IMR-90 (cell line): ENCODE data around the gene PRRC2A. TPM values are rescaled to one million over a fixed set of nuclear protein-coding genes. Genes with fewer than 3 reads are reported as not detected.

Experiments used
- ATAC-seq: fragments of 200-7000 bp; cut with Tn5 transposase; 2 replicates; pipeline ENCODE4 v1.9.1; 2020; ENCODE audit warnings: low read depth, mild to moderate bottlenecking, moderate library complexity
- BruUV-seq: library from RNA; stranded (reverse); fragments of 400-500 nt; replicated peaks from 2 replicates; lab custom pipeline; 2021; lab: Mats Ljungman, UMichigan
- CTCF ChIA-PET: fragments of 300-600 bp; formaldehyde crosslinking; extraction: SDS; loops from one replicate; lab custom pipeline; 2021; ENCODE audit warnings: antibody characterized with exemption; lab: Yijun Ruan, JAX
- POLR2A ChIA-PET: fragments of 300-600 bp; sonication (Branson Sonifier 250); formaldehyde crosslinking; loops from one replicate; lab custom pipeline; 2022; ENCODE audit warnings: antibody characterized with exemption; ENCODE audit not compliant: unreplicated experiment; lab: Charles Lee
- DNase-seq: peaks from one replicate; pipeline ENCODE4 v3.0.0; 2013
- H2AFZ ChIP-seq: replicated peaks from 2 replicates; pipeline ENCODE3; 2013; ENCODE audit warnings: low read length, mild to moderate bottlenecking; ENCODE audit not compliant: poor library complexity
- H2AK5ac ChIP-seq: 2 replicates; pipeline ENCODE4 v1.6.1; 2013; ENCODE audit warnings: low read depth, low read length, inconsistent platforms
- H2AK9ac ChIP-seq: replicated peaks from 2 replicates; pipeline ENCODE3; 2013; ENCODE audit warnings: mild to moderate bottlenecking, low read depth, low read length, moderate library complexity; ENCODE audit not compliant: poor library complexity
- H2BK120ac ChIP-seq: 2 replicates; pipeline ENCODE4 v1.6.1; 2013; ENCODE audit warnings: low read depth, low read length, inconsistent platforms
- H2BK15ac ChIP-seq: 3 replicates; pipeline ENCODE4 v1.6.1; 2013; ENCODE audit warnings: low read depth, low read length, inconsistent platforms
- H2BK20ac ChIP-seq: 2 replicates; pipeline ENCODE4 v1.6.1; 2013; ENCODE audit warnings: low read depth, mild to moderate bottlenecking, inconsistent platforms, low read length, moderate library complexity
- H2BK5ac ChIP-seq: 2 replicates; pipeline ENCODE4 v1.6.1; 2013; ENCODE audit warnings: mild to moderate bottlenecking, low read depth, low read length, inconsistent platforms; ENCODE audit not compliant: poor library complexity, severe bottlenecking
- H3K14ac ChIP-seq: replicated peaks from 2 replicates; pipeline ENCODE4 v1.6.1; 2013; ENCODE audit warnings: low read depth, low read length, inconsistent platforms
- H3K18ac ChIP-seq: 2 replicates; pipeline ENCODE4 v1.6.1; 2013; ENCODE audit warnings: low read depth, low read length, control low read depth
- H3K23ac ChIP-seq: 2 replicates; pipeline ENCODE4 v1.6.1; 2013; ENCODE audit warnings: low read depth, low read length, inconsistent platforms
- H3K27ac ChIP-seq: 2 replicates; pipeline ENCODE4 v1.5.1; 2013; ENCODE audit warnings: mild to moderate bottlenecking, control low read depth, low read length; ENCODE audit not compliant: insufficient read depth
- H3K27me3 ChIP-seq: 2 replicates; pipeline ENCODE4 v1.6.1; 2013; ENCODE audit warnings: low read length; ENCODE audit not compliant: control insufficient read depth, insufficient read depth
- H3K36me3 ChIP-seq: 2 replicates; pipeline ENCODE4 v1.6.1; 2013; ENCODE audit warnings: low read length, mixed read lengths; ENCODE audit not compliant: control insufficient read depth, insufficient read depth
- H3K4ac ChIP-seq: 2 replicates; pipeline ENCODE4 v1.6.1; 2013; ENCODE audit warnings: low read depth, low read length, inconsistent platforms
- H3K4me1 ChIP-seq: 2 replicates; pipeline ENCODE4 v1.6.1; 2013; ENCODE audit warnings: low read length, mixed read lengths; ENCODE audit not compliant: control insufficient read depth, insufficient read depth
- H3K4me2 ChIP-seq: 2 replicates; pipeline ENCODE4 v1.6.1; 2013; ENCODE audit warnings: low read depth, mild to moderate bottlenecking, control low read depth, low read length, moderate library complexity
- H3K4me3 ChIP-seq: 2 replicates; pipeline ENCODE4 v1.5.1; 2013; ENCODE audit warnings: low read depth, mild to moderate bottlenecking, control low read depth, low read length, moderate library complexity; ENCODE audit not compliant: insufficient read depth
- H3K56ac ChIP-seq: 2 replicates; pipeline ENCODE4 v1.6.1; 2013; ENCODE audit warnings: low read length, inconsistent platforms; ENCODE audit not compliant: insufficient read depth; ENCODE audit errors: extremely low read depth
- H3K79me1 ChIP-seq, 2 experiments: 2 replicates each; pipeline ENCODE4 v1.6.1; 2013; ENCODE audit warnings: low read length in 2 of 2, inconsistent platforms in 1 of 2, low read depth in 1 of 2
- H3K9ac ChIP-seq: 2 replicates; pipeline ENCODE4 v1.6.1; 2013; ENCODE audit warnings: low read depth, low read length, control low read depth
- H3K9me1 ChIP-seq: 2 replicates; pipeline ENCODE4 v1.6.1; 2013; ENCODE audit warnings: low read length, inconsistent platforms; ENCODE audit not compliant: insufficient read depth
- H3K9me3 ChIP-seq: 2 replicates; pipeline ENCODE4 v1.6.1; 2013; ENCODE audit warnings: low read length; ENCODE audit not compliant: control insufficient read depth, insufficient read depth
- H4K20me1 ChIP-seq: 2 replicates; pipeline ENCODE4 v1.6.1; 2013; ENCODE audit warnings: low read length, inconsistent platforms; ENCODE audit not compliant: insufficient read depth
- H4K5ac ChIP-seq: 2 replicates; pipeline ENCODE4 v1.6.1; 2013; ENCODE audit warnings: mild to moderate bottlenecking, low read depth, low read length, control low read depth
- H4K8ac ChIP-seq, 2 experiments: 2 replicates each; pipeline ENCODE4 v1.6.1; 2013; ENCODE audit warnings: low read depth in 2 of 2, low read length in 2 of 2, control low read depth in 1 of 2, inconsistent platforms in 1 of 2
- H4K91ac ChIP-seq: 2 replicates; pipeline ENCODE4 v1.6.1; 2013; ENCODE audit warnings: low read depth, low read length, inconsistent platforms; ENCODE audit not compliant: insufficient read depth
- CEBPB ChIP-seq: IDR thresholded peaks from 2 replicates; pipeline ENCODE4 v1.6.1; 2012; ENCODE audit warnings: low read depth, low read length, improper control_type of control experiment
- NFE2L2 ChIP-seq: fragments of 150-350 bp; IDR thresholded peaks from 2 replicates; pipeline ENCODE4 v1.6.1; 2016; ENCODE audit warnings: low read depth, mild to moderate bottlenecking, low read length
- WGBS, 2 experiments: methylation state at CpG; one replicate each; pipeline versions ENCODE4 v1.1.5 to v1.1.7; 2013; ENCODE audit warnings: missing lambda C conversion rate in 2 of 2; ENCODE audit not compliant: insufficient read length in 1 of 2; ENCODE audit errors: extremely low coverage in 2 of 2; 5-methylcytosine and 5-hydroxymethylcytosine counted together
- dilution Hi-C: fragments of 300-500 bp; cut with HindIII; formaldehyde crosslinking; loops from one replicate; pipeline ENCODE4 v1.14.3; 2018; ENCODE audit warnings: low sequenced_read_pairs; ENCODE audit not compliant: unreplicated experiment
- in situ Hi-C: fragments of 300-500 bp; cut with MboI; formaldehyde crosslinking; loops from 3 replicates; pipeline ENCODE4 v1.14.3; 2019; ENCODE audit warnings: low sequenced_read_pairs, inconsistent platforms, mixed read lengths
- intact Hi-C: fragments of 100-400 bp; cut with micrococcal nuclease; formaldehyde crosslinking; loops from 2 replicates; pipeline ENCODE4 v1.10.0; 2022
- polyA plus RNA-seq, 3 experiments: library from polyadenylated mRNA; depleted of rRNA; stranded (reverse); fragments of >200 nt; gene quantifications; 2 replicates each; pipeline ENCODE4 v1.2.3, GENCODE V29; 2012; ENCODE audit warnings: low replicate concordance in 1 of 3
- total RNA-seq: library from RNA; depleted of rRNA; stranded (reverse); fragments of >200 nt; gene quantifications from 2 replicates; pipeline ENCODE4 v1.2.3, GENCODE V29; 2012
- TF ChIP-seq, protein P1 (sequence below): fragments of 150-350 bp; IDR thresholded peaks from 2 replicates; pipeline ENCODE4 v1.6.1; 2016; ENCODE audit warnings: low read depth, mild to moderate bottlenecking, low read length, moderate library complexity, borderline replicate concordance

PRRC2A gene
- total and polyA plus RNA-seq, 2 of the 4 experiments (the other 2 are of a cell fraction): 7.7 to 88.6 TPM

DNA sequence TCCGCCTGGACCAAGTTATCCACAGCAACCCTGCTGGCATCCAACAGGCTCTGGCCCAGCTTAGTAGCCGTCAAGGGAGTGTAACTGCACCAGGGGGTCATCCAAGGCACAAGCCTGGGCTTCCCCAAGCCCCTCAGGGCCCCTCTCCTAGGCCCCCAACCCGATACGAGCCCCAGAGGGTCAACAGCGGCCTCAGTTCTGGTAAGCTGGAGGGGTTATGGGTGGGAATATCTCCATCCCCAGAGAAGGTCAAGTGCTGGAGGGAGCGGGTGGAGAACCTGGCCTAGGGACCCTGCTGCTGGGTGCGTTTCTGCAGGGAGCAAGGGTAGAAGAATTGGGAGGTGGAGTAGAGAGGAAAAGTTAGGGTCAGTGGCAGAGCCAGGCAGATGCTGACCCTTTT, 12.9 kb downstream of the PRRC2A start:
- ATAC-seq (no peak), DNase-seq (no peak)
- WGBS, 2 experiments: no CpG with 5 or more reads among the region's 7 CpGs
- no TSS peak for BruUV-seq
- H3K9me3 ChIP-seq: no peaks in the 10 kb centered on the region
- H3K56ac ChIP-seq: no peak overlapping the region
- POLR2A ChIA-PET: no interaction called here
- H2AK5ac ChIP-seq: no peak overlapping the region
- peaks cover 31 to 46% of the 10 kb centered on the region in 2 experiments for H3K79me1 ChIP-seq
- dilution Hi-C loops (no loop called here), in situ Hi-C loops (no loop called here), intact Hi-C loops (no loop called here)
- peaks cover 24% of the 10 kb centered on the region for H4K20me1 ChIP-seq
- no peak overlapping the region for H3K4me3 ChIP-seq
- H3K4me2 ChIP-seq: no peak overlapping the region
- no peak overlapping the region for H3K4ac ChIP-seq
- H4K8ac ChIP-seq: no peak overlapping the region
- no peaks in the 10 kb centered on the region for H3K27me3 ChIP-seq
- no peak overlapping the region for H3K23ac ChIP-seq
- H2BK20ac ChIP-seq: no peak overlapping the region
- TF ChIP-seq CEBPB (no peak), NFE2L2 (no peak)
- TF ChIP-seq, protein P1, sequence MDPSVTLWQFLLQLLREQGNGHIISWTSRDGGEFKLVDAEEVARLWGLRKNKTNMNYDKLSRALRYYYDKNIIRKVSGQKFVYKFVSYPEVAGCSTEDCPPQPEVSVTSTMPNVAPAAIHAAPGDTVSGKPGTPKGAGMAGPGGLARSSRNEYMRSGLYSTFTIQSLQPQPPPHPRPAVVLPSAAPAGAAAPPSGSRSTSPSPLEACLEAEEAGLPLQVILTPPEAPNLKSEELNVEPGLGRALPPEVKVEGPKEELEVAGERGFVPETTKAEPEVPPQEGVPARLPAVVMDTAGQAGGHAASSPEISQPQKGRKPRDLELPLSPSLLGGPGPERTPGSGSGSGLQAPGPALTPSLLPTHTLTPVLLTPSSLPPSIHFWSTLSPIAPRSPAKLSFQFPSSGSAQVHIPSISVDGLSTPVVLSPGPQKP: no peak
- H3K36me3 ChIP-seq: peaks cover 87% of the 10 kb centered on the region
- no peak overlapping the region for H4K91ac ChIP-seq
- H2BK120ac ChIP-seq: no peak overlapping the region
- no peak overlapping the region for H3K27ac ChIP-seq
- CTCF ChIA-PET: no interaction called here
- H3K9ac ChIP-seq: no peak overlapping the region
- no peak overlapping the region for H2AK9ac ChIP-seq
- no peak overlapping the region for H3K18ac ChIP-seq
- no peak overlapping the region for H2BK15ac ChIP-seq
- no peak overlapping the region for H2AFZ ChIP-seq
- no peak overlapping the region for H4K5ac ChIP-seq
- H2BK5ac ChIP-seq: peak overlapping the region; percentile 41
- no peak overlapping the region for H3K14ac ChIP-seq
- no peaks in the 10 kb centered on the region for H3K9me1 ChIP-seq
- H3K4me1 ChIP-seq: no peaks in the 10 kb centered on the region
